SK-N-SH (cell line): ENCODE measurements around the gene SYAP1. TPM values are rescaled to one million over a fixed set of nuclear protein-coding genes. Genes with fewer than 3 reads are reported as not detected.

Experiments
- CTCF ChIA-PET: fragments of 300-600, 350-600 bp; formaldehyde crosslinking; extraction: SDS; loops from one replicate; lab custom pipeline; 2021; lab: Yijun Ruan, JAX
- POLR2A ChIA-PET: fragments of 350-600 bp; sonication (Branson Sonifier 250); formaldehyde crosslinking; extraction: SDS; loops from one replicate; lab custom pipeline; 2020; ENCODE audit warnings: antibody characterized with exemption, inconsistent platforms; lab: Yijun Ruan, JAX
- DNase-seq: peaks from one replicate; pipeline ENCODE4 v3.0.0; 2012
- H2AFZ ChIP-seq: fragments of 200-600 bp; sonication (generic); 2 replicates; pipeline ENCODE4 v1.8.1; 2016; ENCODE audit warnings: antibody characterized with exemption, mild to moderate bottlenecking, low read depth
- H3F3A ChIP-seq: fragments of 200-600 bp; sonication (generic); replicated peaks from 2 replicates; pipeline ENCODE3; 2016; ENCODE audit warnings: antibody characterized with exemption, mild to moderate bottlenecking; ENCODE audit not compliant: insufficient read depth
- H3K27ac ChIP-seq, 2 experiments: fragments of 200-500 bp in 1 of 2; fragments of 200-600 bp in 1 of 2; sonication (Bioruptor generic) in 1 of 2; sonication (generic), shearing (Covaris generic) in 1 of 2; 2 replicates each; pipeline versions ENCODE4 v1.5.1 to v1.6.1; 2014 to 2016; ENCODE audit warnings: low read depth in 2 of 2, inconsistent platforms in 1 of 2, low read length in 1 of 2, mild to moderate bottlenecking in 1 of 2, mixed read lengths in 1 of 2
- H3K27me3 ChIP-seq: fragments of 200-600 bp; sonication (generic), shearing (Covaris generic); 2 replicates; pipeline ENCODE4 v1.6.1; 2016; ENCODE audit warnings: mixed run types; ENCODE audit not compliant: insufficient read depth
- H3K36me3 ChIP-seq, 2 experiments: fragments of 200-500 bp in 1 of 2; fragments of 200-600 bp in 1 of 2; sonication (Bioruptor generic) in 1 of 2; sonication (generic) in 1 of 2; replicated peaks in 1 of 2; 2 replicates each; pipeline versions ENCODE3 to v1.5.1; 2014 to 2016; ENCODE audit warnings: low read length in 1 of 2, mild to moderate bottlenecking in 1 of 2; ENCODE audit not compliant: insufficient read depth in 2 of 2, control insufficient read depth in 1 of 2
- H3K4me1 ChIP-seq, 2 experiments: fragments of 200-500 bp in 1 of 2; fragments of 200-600 bp in 1 of 2; sonication (Bioruptor generic) in 1 of 2; sonication (generic), shearing (Covaris generic) in 1 of 2; 2 replicates each; pipeline versions ENCODE4 v1.5.1 to v1.6.1; 2014 to 2016; ENCODE audit warnings: low read depth in 1 of 2, low read length in 1 of 2, mixed run types in 1 of 2; ENCODE audit not compliant: insufficient read depth in 2 of 2, control insufficient read depth in 1 of 2
- H3K4me2 ChIP-seq: fragments of 200-600 bp; sonication (generic), shearing (Covaris generic); 2 replicates; pipeline ENCODE4 v1.6.1; 2017; ENCODE audit warnings: mixed run types
- H3K4me3 ChIP-seq, 2 experiments: fragments of 200-500 bp in 1 of 2; fragments of 200-600 bp in 1 of 2; sonication (Bioruptor generic) in 1 of 2; sonication (generic), shearing (Covaris generic) in 1 of 2; 2 replicates each; pipeline versions ENCODE4 v1.5.1 to v1.8.1; 2014 to 2016; ENCODE audit warnings: low read depth in 2 of 2, inconsistent platforms in 1 of 2, low read length in 1 of 2, mild to moderate bottlenecking in 1 of 2, mixed read lengths in 1 of 2, moderate library complexity in 1 of 2
- H3K79me2 ChIP-seq: fragments of 200-600 bp; sonication (generic); 2 replicates; pipeline ENCODE4 v1.8.1; 2017; ENCODE audit warnings: mild to moderate bottlenecking; ENCODE audit not compliant: insufficient read depth
- H3K9ac ChIP-seq: fragments of 200-600 bp; sonication (generic); 2 replicates; pipeline ENCODE4 v1.6.1; 2017; ENCODE audit warnings: mixed run types
- H3K9me2 ChIP-seq: fragments of 200-600 bp; sonication (generic); 2 replicates; pipeline ENCODE4 v1.6.1; 2017; ENCODE audit warnings: mixed run types
- H3K9me3 ChIP-seq: fragments of 200-600 bp; sonication (generic); 2 replicates; pipeline ENCODE4 v1.6.1; 2017; ENCODE audit warnings: mixed run types, mild to moderate bottlenecking, moderate library complexity
- H4K20me1 ChIP-seq: fragments of 200-600 bp; sonication (generic); 2 replicates; pipeline ENCODE4 v1.6.1; 2017; ENCODE audit warnings: mild to moderate bottlenecking, mixed run types; ENCODE audit not compliant: insufficient read depth
- CHD2 ChIP-seq: fragments of 150-350 bp; IDR thresholded peaks from 2 replicates; pipeline ENCODE4 v1.6.1; 2018; ENCODE audit warnings: low read length; ENCODE audit not compliant: partially characterized antibody
- EP300 ChIP-seq, 2 experiments: IDR thresholded peaks; 2 replicates each; pipeline versions ENCODE4 v1.4.0 to v1.6.1; 2012; ENCODE audit warnings: borderline replicate concordance in 1 of 2, low read depth in 1 of 2, low read length in 1 of 2
- FOXM1 ChIP-seq: IDR thresholded peaks from 2 replicates; pipeline ENCODE4 v1.4.0; 2012; ENCODE audit warnings: low read depth, mild to moderate bottlenecking
- GATA2 ChIP-seq: sonication (generic); formaldehyde crosslinking; IDR thresholded peaks from 2 replicates; pipeline ENCODE4 v1.5.0; 2020; ENCODE audit warnings: mild to moderate bottlenecking, missing genetic modification reagents
- JUND ChIP-seq: IDR thresholded peaks from 2 replicates; pipeline ENCODE4 v1.4.0; 2012
- MEF2A ChIP-seq: IDR thresholded peaks from 2 replicates; pipeline ENCODE4 v1.4.0; 2012; ENCODE audit warnings: low read depth, borderline replicate concordance
- NRF1 ChIP-seq: IDR thresholded peaks from 2 replicates; pipeline ENCODE4 v1.6.1; 2012; ENCODE audit warnings: low read depth, mild to moderate bottlenecking, low read length
- RAD21 ChIP-seq: IDR thresholded peaks from 2 replicates; pipeline ENCODE4 v1.6.1; 2012; ENCODE audit warnings: mild to moderate bottlenecking, low read length
- RFX5 ChIP-seq: IDR thresholded peaks from 2 replicates; pipeline ENCODE4 v1.6.1; 2012; ENCODE audit warnings: mild to moderate bottlenecking, improper control_type of control experiment, low read length
- RXRA ChIP-seq: IDR thresholded peaks from 2 replicates; pipeline ENCODE4 v1.4.0; 2012; ENCODE audit warnings: low read depth, mild to moderate bottlenecking, borderline replicate concordance
- SIN3A ChIP-seq: IDR thresholded peaks from 2 replicates; pipeline ENCODE4 v1.6.1; 2012; ENCODE audit warnings: low read depth, mild to moderate bottlenecking, low read length, moderate library complexity, borderline replicate concordance
- TCF12 ChIP-seq: IDR thresholded peaks from 2 replicates; pipeline ENCODE4 v1.4.0; 2012
- TEAD4 ChIP-seq: IDR thresholded peaks from 2 replicates; pipeline ENCODE4 v1.4.0; 2012; ENCODE audit warnings: mild to moderate bottlenecking, borderline replicate concordance; ENCODE audit not compliant: insufficient read depth
- YY1 ChIP-seq: IDR thresholded peaks from 2 replicates; pipeline ENCODE4 v1.4.0; 2012; ENCODE audit warnings: low read depth, mild to moderate bottlenecking
- WGBS: methylation state at CpG from one replicate; pipeline ENCODE4 v1.1.6; 2017; ENCODE audit warnings: low lambda C conversion rate; 5-methylcytosine and 5-hydroxymethylcytosine counted together
- polyA plus RNA-seq, 3 experiments: library from polyadenylated mRNA; depleted of rRNA; stranded (reverse); fragments of >200 nt; gene quantifications; 2 replicates each; pipeline ENCODE4 v1.2.3, GENCODE V29; 2012
- TF ChIP-seq, protein P1 (sequence below): IDR thresholded peaks from 2 replicates; pipeline ENCODE4 v1.6.1; 2012; ENCODE audit warnings: mild to moderate bottlenecking, low read depth, low read length, moderate library complexity
- TF ChIP-seq, protein P2 (sequence below): IDR thresholded peaks from 2 replicates; pipeline ENCODE4; 2012
- TF ChIP-seq, protein P3 (sequence below): IDR thresholded peaks from 2 replicates; pipeline ENCODE4 v1.4.0; 2012; ENCODE audit warnings: low read depth, borderline replicate concordance
- TF ChIP-seq, protein P4 (sequence below): fragments of 150-350 bp; IDR thresholded peaks from 2 replicates; pipeline ENCODE4 v1.6.1; 2017; ENCODE audit warnings: antibody characterized with exemption, low read length, low read depth, borderline replicate concordance
- TF ChIP-seq, protein P5 (sequence below): IDR thresholded peaks from 2 replicates; pipeline ENCODE4 v1.4.0; 2012; ENCODE audit warnings: low read depth
- TF ChIP-seq, protein P6 (sequence below): IDR thresholded peaks from 2 replicates; pipeline ENCODE4 v1.4.0; 2012; ENCODE audit warnings: low read depth, borderline replicate concordance

The SYAP1 gene
- polyA plus RNA-seq, 1 of the 3 experiments (the other 2 are of a cell fraction) = 11.9 TPM

DNA sequence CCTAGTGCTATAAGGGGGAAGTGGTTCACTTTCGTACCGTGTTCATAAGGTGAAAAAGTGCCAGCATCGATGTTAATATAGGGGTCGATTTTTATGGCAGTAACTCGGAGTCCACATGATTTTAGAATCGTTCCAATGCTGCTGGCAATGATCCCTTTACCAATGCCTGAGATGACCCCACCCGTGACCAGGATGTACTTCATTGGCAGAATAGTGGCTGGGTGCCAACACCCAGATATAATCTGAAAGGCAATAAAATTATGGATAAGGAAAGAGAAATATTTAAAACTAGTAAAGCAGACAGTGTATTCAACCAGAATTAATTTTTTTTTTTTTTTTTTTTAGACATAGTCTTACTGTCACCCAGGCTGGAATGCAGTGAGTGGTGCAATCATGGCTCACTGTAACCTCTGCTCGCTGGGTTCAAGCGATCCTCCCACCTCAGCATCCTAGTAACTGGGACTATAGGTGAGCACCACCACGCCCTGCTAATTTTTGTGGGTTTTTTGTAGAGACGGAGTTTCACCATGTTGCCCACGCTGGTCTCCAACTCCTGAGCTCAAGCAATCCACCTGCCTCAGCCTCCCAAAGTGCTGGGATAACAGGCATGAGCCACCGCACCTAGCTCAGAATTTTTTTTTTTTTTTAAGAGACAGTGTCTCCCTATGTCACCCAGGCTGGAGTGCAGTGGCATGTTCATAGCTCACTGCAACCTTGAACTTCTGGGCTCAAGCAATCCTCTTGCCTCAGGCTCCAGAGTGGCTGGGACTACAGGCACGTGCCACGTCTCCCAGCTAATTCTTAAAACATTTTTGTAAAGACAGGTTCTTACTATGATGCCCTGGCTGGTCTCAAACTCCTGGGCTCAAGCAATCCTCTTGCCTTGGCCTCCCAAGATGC is 16.5 kb upstream of the SYAP1 start:
- ChIA-PET CTCF (no interaction called here), POLR2A (no interaction called here)
- no peak for DNase-seq
- Histone ChIP-seq H3K79me2 (no peaks in the 10 kb centered on the region), H3K9me2 (no peaks in the 10 kb centered on the region), H3K9me3 (no peaks in the 10 kb centered on the region), H2AFZ (no peak overlapping the region), H3K4me2 (no peak overlapping the region), H3K27ac (no peak overlapping the region), H3F3A (peaks cover 4% of the 10 kb centered on the region), H3K4me3 (no peak overlapping the region), H3K36me3 (peaks cover 2 to 18% of the 10 kb centered on the region in 2 experiments), H3K27me3 (no peaks in the 10 kb centered on the region), H3K4me1 (no peaks in the 10 kb centered on the region), H4K20me1 (no peaks in the 10 kb centered on the region), H3K9ac (no peak overlapping the region)
- TF ChIP-seq, protein P1, sequence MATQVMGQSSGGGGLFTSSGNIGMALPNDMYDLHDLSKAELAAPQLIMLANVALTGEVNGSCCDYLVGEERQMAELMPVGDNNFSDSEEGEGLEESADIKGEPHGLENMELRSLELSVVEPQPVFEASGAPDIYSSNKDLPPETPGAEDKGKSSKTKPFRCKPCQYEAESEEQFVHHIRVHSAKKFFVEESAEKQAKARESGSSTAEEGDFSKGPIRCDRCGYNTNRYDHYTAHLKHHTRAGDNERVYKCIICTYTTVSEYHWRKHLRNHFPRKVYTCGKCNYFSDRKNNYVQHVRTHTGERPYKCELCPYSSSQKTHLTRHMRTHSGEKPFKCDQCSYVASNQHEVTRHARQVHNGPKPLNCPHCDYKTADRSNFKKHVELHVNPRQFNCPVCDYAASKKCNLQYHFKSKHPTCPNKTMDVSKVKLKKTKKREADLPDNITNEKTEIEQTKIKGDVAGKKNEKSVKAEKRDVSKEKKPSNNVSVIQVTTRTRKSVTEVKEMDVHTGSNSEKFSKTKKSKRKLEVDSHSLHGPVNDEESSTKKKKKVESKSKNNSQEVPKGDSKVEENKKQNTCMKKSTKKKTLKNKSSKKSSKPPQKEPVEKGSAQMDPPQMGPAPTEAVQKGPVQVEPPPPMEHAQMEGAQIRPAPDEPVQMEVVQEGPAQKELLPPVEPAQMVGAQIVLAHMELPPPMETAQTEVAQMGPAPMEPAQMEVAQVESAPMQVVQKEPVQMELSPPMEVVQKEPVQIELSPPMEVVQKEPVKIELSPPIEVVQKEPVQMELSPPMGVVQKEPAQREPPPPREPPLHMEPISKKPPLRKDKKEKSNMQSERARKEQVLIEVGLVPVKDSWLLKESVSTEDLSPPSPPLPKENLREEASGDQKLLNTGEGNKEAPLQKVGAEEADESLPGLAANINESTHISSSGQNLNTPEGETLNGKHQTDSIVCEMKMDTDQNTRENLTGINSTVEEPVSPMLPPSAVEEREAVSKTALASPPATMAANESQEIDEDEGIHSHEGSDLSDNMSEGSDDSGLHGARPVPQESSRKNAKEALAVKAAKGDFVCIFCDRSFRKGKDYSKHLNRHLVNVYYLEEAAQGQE = no peak
- no peak for TF ChIP-seq FOXM1
- TF ChIP-seq EP300 (IDR thresholded peaks at IDR 0.05; ENCODE audit: borderline replicate concordance in 1 of 2, low read depth in 1 of 2, low read length in 1 of 2) = no peak
- TF ChIP-seq, protein P2, sequence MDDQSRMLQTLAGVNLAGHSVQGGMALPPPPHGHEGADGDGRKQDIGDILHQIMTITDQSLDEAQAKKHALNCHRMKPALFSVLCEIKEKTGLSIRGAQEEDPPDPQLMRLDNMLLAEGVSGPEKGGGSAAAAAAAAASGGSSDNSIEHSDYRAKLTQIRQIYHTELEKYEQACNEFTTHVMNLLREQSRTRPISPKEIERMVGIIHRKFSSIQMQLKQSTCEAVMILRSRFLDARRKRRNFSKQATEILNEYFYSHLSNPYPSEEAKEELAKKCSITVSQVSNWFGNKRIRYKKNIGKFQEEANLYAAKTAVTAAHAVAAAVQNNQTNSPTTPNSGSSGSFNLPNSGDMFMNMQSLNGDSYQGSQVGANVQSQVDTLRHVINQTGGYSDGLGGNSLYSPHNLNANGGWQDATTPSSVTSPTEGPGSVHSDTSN = no peak
- no peak for TF ChIP-seq RAD21
- TF ChIP-seq RXRA = no peak
- no peak for TF ChIP-seq TCF12
- no peak for TF ChIP-seq TEAD4
- TF ChIP-seq, protein P3, sequence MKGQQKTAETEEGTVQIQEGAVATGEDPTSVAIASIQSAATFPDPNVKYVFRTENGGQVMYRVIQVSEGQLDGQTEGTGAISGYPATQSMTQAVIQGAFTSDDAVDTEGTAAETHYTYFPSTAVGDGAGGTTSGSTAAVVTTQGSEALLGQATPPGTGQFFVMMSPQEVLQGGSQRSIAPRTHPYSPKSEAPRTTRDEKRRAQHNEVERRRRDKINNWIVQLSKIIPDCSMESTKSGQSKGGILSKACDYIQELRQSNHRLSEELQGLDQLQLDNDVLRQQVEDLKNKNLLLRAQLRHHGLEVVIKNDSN = no peak
- TF ChIP-seq, protein P4, sequence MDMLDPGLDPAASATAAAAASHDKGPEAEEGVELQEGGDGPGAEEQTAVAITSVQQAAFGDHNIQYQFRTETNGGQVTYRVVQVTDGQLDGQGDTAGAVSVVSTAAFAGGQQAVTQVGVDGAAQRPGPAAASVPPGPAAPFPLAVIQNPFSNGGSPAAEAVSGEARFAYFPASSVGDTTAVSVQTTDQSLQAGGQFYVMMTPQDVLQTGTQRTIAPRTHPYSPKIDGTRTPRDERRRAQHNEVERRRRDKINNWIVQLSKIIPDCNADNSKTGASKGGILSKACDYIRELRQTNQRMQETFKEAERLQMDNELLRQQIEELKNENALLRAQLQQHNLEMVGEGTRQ = no peak
- TF ChIP-seq RFX5 = no peak
- TF ChIP-seq JUND = no peak
- TF ChIP-seq SIN3A = no peak
- no peak for TF ChIP-seq YY1
- no peak for TF ChIP-seq NRF1
- TF ChIP-seq GATA2 (CRISPR knock-in tag) = no peak
- TF ChIP-seq, protein P5, sequence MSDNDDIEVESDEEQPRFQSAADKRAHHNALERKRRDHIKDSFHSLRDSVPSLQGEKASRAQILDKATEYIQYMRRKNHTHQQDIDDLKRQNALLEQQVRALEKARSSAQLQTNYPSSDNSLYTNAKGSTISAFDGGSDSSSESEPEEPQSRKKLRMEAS = no peak
- no peak for TF ChIP-seq CHD2
- no peak for TF ChIP-seq MEF2A
- TF ChIP-seq, protein P6, sequence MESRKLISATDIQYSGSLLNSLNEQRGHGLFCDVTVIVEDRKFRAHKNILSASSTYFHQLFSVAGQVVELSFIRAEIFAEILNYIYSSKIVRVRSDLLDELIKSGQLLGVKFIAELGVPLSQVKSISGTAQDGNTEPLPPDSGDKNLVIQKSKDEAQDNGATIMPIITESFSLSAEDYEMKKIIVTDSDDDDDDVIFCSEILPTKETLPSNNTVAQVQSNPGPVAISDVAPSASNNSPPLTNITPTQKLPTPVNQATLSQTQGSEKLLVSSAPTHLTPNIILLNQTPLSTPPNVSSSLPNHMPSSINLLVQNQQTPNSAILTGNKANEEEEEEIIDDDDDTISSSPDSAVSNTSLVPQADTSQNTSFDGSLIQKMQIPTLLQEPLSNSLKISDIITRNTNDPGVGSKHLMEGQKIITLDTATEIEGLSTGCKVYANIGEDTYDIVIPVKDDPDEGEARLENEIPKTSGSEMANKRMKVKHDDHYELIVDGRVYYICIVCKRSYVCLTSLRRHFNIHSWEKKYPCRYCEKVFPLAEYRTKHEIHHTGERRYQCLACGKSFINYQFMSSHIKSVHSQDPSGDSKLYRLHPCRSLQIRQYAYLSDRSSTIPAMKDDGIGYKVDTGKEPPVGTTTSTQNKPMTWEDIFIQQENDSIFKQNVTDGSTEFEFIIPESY = no peak
- WGBS = 88% methylated on average over 15 of the region's 15 CpGs
